Measurements from ENCODE around the gene GSG1L2.

Gene GSG1L2

DNA sequence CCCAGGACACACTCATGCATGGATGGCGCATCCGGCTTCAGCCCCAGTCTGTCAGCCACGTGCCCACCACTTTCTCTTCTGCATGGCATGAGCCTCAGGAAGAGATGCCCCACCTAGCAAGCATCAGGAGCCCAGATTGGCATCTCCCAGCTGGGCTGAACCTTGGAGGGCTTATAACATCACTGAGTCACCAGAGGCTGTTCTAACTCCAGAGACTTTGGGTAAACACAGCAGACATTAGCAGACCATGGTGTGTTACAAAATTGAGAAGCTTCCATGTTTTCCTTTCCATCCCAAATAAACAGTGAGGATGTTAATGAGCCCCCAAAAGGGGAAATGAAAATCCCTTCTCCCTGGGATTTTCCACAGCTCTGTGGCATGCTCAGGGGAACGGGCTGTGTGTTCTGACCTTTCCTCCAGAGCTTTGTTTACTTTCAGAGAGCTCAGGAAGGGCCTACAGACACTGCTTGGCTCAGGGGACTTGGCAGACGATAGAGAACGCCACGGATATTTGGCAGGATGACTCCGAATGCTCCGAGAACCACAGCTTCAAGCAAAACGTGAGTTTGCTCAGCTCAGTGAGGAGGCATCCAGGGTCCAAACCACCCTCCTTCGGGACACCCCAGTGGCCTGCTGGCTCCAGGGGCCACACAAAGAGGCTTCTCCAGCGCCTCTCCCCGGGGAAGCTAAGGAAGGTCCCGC is 20.3 kb upstream of the GSG1L2 start:
- Histone ChIP-seq H3K27ac (peak overlapping the region; percentile 20 to 82), H3K4me3 (no peak overlapping the region)
- DNase-seq (ENCODE audit: low spot score), result no peak
- TF ChIP-seq, protein P1, sequence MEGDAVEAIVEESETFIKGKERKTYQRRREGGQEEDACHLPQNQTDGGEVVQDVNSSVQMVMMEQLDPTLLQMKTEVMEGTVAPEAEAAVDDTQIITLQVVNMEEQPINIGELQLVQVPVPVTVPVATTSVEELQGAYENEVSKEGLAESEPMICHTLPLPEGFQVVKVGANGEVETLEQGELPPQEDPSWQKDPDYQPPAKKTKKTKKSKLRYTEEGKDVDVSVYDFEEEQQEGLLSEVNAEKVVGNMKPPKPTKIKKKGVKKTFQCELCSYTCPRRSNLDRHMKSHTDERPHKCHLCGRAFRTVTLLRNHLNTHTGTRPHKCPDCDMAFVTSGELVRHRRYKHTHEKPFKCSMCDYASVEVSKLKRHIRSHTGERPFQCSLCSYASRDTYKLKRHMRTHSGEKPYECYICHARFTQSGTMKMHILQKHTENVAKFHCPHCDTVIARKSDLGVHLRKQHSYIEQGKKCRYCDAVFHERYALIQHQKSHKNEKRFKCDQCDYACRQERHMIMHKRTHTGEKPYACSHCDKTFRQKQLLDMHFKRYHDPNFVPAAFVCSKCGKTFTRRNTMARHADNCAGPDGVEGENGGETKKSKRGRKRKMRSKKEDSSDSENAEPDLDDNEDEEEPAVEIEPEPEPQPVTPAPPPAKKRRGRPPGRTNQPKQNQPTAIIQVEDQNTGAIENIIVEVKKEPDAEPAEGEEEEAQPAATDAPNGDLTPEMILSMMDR (IDR thresholded peaks at IDR 0.05), result no peak

DNA sequence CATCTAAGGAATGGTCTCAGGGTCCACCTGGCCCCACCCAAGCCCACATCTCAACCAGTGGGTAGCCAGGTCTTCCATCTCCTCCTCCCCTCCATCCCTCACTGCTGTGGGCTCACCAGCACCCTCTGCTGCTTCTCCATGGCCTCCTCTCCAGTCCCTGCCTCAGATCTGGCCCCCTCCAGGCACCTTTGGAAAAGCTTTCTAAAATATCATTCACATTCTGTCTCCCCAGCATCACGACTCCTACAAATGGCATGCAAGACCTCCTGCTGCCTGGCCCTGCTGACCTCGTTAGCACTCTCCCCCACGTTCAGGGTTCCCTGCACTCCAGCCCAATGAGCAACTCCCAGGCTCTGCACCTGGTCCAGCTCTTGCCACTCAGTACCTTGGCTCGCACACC is 17.6 kb upstream of the GSG1L2 start:
- Histone ChIP-seq H3K4me3 (no peak overlapping the region), H3K27ac (no peak overlapping the region)
- TF ChIP-seq, protein P1 (IDR thresholded peaks at IDR 0.05), result no peak
- DNase-seq (ENCODE audit: low spot score), result no peak

DNA sequence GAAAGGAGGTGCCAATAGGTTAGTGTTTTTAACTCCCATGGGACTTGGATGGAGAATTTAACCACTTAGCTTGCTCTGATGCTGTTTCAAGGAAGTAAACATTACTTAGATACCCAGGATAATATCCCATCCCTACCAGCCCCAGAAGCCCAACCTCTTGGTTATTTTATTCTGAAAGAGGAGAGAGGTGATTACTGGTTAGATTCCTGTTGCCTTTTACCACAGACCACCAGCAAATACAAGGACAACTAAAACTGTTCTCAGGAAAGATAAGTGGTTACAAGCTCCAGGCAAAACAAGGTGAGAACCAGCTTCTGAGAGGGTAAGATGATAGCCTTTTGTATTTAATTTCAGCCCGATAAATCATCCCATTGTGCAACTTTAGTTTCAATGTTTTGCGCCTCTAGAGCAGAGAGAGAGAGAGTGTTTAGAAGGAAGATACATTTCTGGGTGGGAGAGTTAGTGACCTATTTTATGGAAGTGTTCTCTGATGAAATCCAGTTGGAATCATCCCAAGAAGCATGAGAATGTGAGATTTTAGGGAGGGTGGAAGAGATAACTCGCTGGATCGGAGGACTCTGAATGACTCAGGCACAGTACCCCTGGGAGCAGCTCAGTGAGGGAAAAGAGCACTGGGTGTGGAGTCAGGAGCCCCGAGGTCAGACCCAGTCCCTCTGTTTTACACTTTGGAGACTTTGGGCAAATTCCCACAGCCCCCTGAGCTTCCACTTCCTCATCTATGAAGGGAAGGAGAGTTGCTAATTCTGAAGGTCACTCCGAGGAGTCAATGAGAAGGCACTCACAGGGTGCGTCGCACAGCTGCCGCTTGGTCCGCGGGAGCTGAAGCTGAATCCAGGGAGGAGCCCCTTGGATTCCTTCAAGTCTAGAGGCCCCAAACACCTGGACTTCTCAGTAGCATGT is 15.9 kb upstream of the GSG1L2 start:
- H3K27ac ChIP-seq, result peak overlapping the region in 1 of 2 donors; percentile 74
- TF ChIP-seq, protein P1 (IDR thresholded peaks at IDR 0.05), result no peak
- H3K4me3 ChIP-seq, result no peak overlapping the region
- DNase-seq (ENCODE audit: low spot score), result no peak

- no peak overlapping the region for H3K4me3 ChIP-seq
- peak; percentile 40 for DNase-seq (ENCODE audit: low spot score)
- TF ChIP-seq, protein P1 (IDR thresholded peaks at IDR 0.05), result no peak
- H3K27ac ChIP-seq, result no peak overlapping the region
Measured at GRCh38 chr17:9833922-9834321, 12.0 kb upstream of the GSG1L2 start.

GRCh38 chr17:9830711-9831110 is 8.8 kb upstream of the GSG1L2 start:
- DNase-seq (ENCODE audit: low spot score), result no peak
- H3K27ac ChIP-seq, result no peak overlapping the region
- TF ChIP-seq, protein P1 (IDR thresholded peaks at IDR 0.05), result no peak
- no peak overlapping the region for H3K4me3 ChIP-seq

- TF ChIP-seq, protein P1 (IDR thresholded peaks at IDR 0.05), result no peak
- H3K27ac ChIP-seq, result no peak overlapping the region
- DNase-seq (ENCODE audit: low spot score), result no peak
- H3K4me3 ChIP-seq, result no peak overlapping the region
Measured at GRCh38 chr17:9829343-9829742, 7.5 kb upstream of the GSG1L2 start.

Measured in coronary artery (tissue), 2 donors.